H1 (cell line): ENCODE data around the gene SVIP. TPM values are rescaled to one million over a fixed set of nuclear protein-coding genes. Genes with fewer than 3 reads are reported as not detected.

Experiments
- CTCF ChIA-PET: fragments of 300-600 bp; sonication (Branson Sonifier 250); formaldehyde crosslinking; loops from one replicate; lab custom pipeline; 2021; ENCODE audit not compliant: partially characterized antibody; lab: Charles Lee
- POLR2A ChIA-PET: fragments of 300-600 bp; sonication (Branson Sonifier 250); formaldehyde crosslinking; loops from one replicate; lab custom pipeline; 2021; ENCODE audit warnings: inconsistent platforms; ENCODE audit not compliant: partially characterized antibody; lab: Charles Lee
- DNase-seq, 2 experiments: peaks; one replicate each; pipeline versions ENCODE4 v3.0.0 to v3.0.0-alpha.2; 2010 to 2022; ENCODE audit warnings: low spot score in 2 of 2, low read depth in 1 of 2, mixed read lengths in 1 of 2
- FAIRE-seq: peaks from 2 replicates; lab custom pipeline; 2011; peaks lifted over from hg19 to GRCh38; lab: Jason Lieb, UNC
- H2AFZ ChIP-seq: 2 replicates; pipeline ENCODE4 v1.8.1; 2012; ENCODE audit warnings: low read length, inconsistent platforms
- H2AK5ac ChIP-seq: 2 replicates; pipeline ENCODE4 v1.6.1; 2013; ENCODE audit warnings: low read depth, low read length
- H2BK120ac ChIP-seq: replicated peaks from 2 replicates; pipeline ENCODE3; 2013; ENCODE audit warnings: low read depth, low read length, inconsistent platforms
- H2BK12ac ChIP-seq: 2 replicates; pipeline ENCODE4 v1.6.1; 2013; ENCODE audit warnings: low read depth, low read length
- H2BK15ac ChIP-seq: 2 replicates; pipeline ENCODE4 v1.6.1; 2013; ENCODE audit warnings: low read length
- H2BK20ac ChIP-seq: 2 replicates; pipeline ENCODE4 v1.6.1; 2013; ENCODE audit warnings: low read length
- H2BK5ac ChIP-seq: 2 replicates; pipeline ENCODE4 v1.6.1; 2013; ENCODE audit warnings: low read depth, low read length
- H3K14ac ChIP-seq: 2 replicates; pipeline ENCODE4 v1.6.1; 2013; ENCODE audit warnings: inconsistent platforms; ENCODE audit not compliant: insufficient read length
- H3K18ac ChIP-seq: 2 replicates; pipeline ENCODE4 v1.6.1; 2013; ENCODE audit warnings: low read length; ENCODE audit errors: extremely low read depth
- H3K23ac ChIP-seq: 2 replicates; pipeline ENCODE4 v1.6.1; 2013; ENCODE audit warnings: inconsistent platforms; ENCODE audit not compliant: insufficient read length
- H3K23me2 ChIP-seq: 2 replicates; pipeline ENCODE4 v1.6.1; 2013; ENCODE audit warnings: low read depth, low read length
- H3K27ac ChIP-seq: 2 replicates; pipeline ENCODE4 v1.6.1; 2011; ENCODE audit warnings: low read depth, low read length, inconsistent platforms
- H3K27me3 ChIP-seq, 4 experiments: replicated peaks in 1 of 4; 1 replicate in 1 of 4; 2 replicates in 3 of 4; pipeline versions ENCODE4 v1.6.1 to v1.8.1; 2011 to 2013; ENCODE audit warnings: low read length in 3 of 4, mild to moderate bottlenecking in 3 of 4, inconsistent platforms in 2 of 4, mixed read lengths in 2 of 4, moderate library complexity in 1 of 4; ENCODE audit not compliant: control insufficient read depth in 3 of 4, insufficient read depth in 3 of 4; ENCODE audit errors: extremely low read depth in 1 of 4
- H3K36me3 ChIP-seq, 4 experiments: 2 replicates each; pipeline versions ENCODE4 v1.6.1 to v1.8.1; 2011 to 2013; ENCODE audit warnings: mild to moderate bottlenecking in 4 of 4, low read length in 3 of 4, moderate library complexity in 2 of 4, control low read depth in 1 of 4, inconsistent platforms in 1 of 4; ENCODE audit not compliant: insufficient read depth in 4 of 4, control insufficient read depth in 2 of 4
- H3K4ac ChIP-seq: replicated peaks from 2 replicates; pipeline ENCODE3; 2013; ENCODE audit warnings: low read length, low read depth, mixed read lengths, inconsistent platforms; ENCODE audit not compliant: insufficient read length
- H3K4me1 ChIP-seq, 4 experiments: replicated peaks in 1 of 4; 1 replicate in 1 of 4; 2 replicates in 3 of 4; pipeline versions ENCODE4 v1.6.1 to v1.8.1; 2011 to 2013; ENCODE audit warnings: low read length in 3 of 4, inconsistent platforms in 2 of 4, mixed read lengths in 1 of 4; ENCODE audit not compliant: insufficient read depth in 4 of 4, control insufficient read depth in 3 of 4
- H3K4me2 ChIP-seq, 2 experiments: 2 replicates each; pipeline versions ENCODE4 v1.6.1 to v1.8.1; 2011 to 2013; ENCODE audit warnings: low read depth in 2 of 2, low read length in 2 of 2, control low read depth in 1 of 2, inconsistent platforms in 1 of 2, mild to moderate bottlenecking in 1 of 2; ENCODE audit not compliant: insufficient read depth in 1 of 2
- H3K4me3 ChIP-seq, 4 experiments: fragments of 200-600, 300-600 bp in 1 of 4; sonication (generic), shearing (Covaris generic), sonication (Bioruptor Twin) in 1 of 4; 2 replicates each; pipeline versions ENCODE4 v1.5.1 to v1.8.1; 2011 to 2016; ENCODE audit warnings: low read length in 4 of 4, low read depth in 3 of 4, control low read depth in 2 of 4, inconsistent platforms in 2 of 4, mild to moderate bottlenecking in 2 of 4, mixed read lengths in 1 of 4, moderate library complexity in 1 of 4; ENCODE audit not compliant: insufficient read depth in 2 of 4; ENCODE audit errors: extremely low read depth in 1 of 4
- H3K56ac ChIP-seq: replicated peaks from 2 replicates; pipeline ENCODE3; 2013; ENCODE audit warnings: low read depth, mild to moderate bottlenecking, mixed read lengths, low read length, inconsistent platforms; ENCODE audit not compliant: insufficient read length
- H3K79me1 ChIP-seq: 2 replicates; pipeline ENCODE4 v1.6.1; 2013; ENCODE audit warnings: low read depth, low read length, control low read depth
- H3K79me2 ChIP-seq, 2 experiments: 2 replicates each; pipeline versions ENCODE4 v1.6.1 to v1.8.1; 2012 to 2013; ENCODE audit warnings: low read length in 2 of 2, mild to moderate bottlenecking in 2 of 2, inconsistent platforms in 1 of 2; ENCODE audit not compliant: insufficient read depth in 2 of 2, control insufficient read depth in 1 of 2
- H3K9ac ChIP-seq, 4 experiments: replicated peaks in 1 of 4; 1 replicate in 1 of 4; 2 replicates in 3 of 4; pipeline versions ENCODE4 v1.6.1 to v1.8.1; 2011 to 2013; ENCODE audit warnings: low read depth in 3 of 4, low read length in 3 of 4, control low read depth in 2 of 4, mild to moderate bottlenecking in 2 of 4, moderate library complexity in 2 of 4, inconsistent platforms in 1 of 4; ENCODE audit errors: extremely low read depth in 1 of 4
- H3K9me3 ChIP-seq, 2 experiments: 2 replicates each; pipeline versions ENCODE4 v1.6.1 to v1.8.1; 2012 to 2013; ENCODE audit warnings: mild to moderate bottlenecking in 2 of 2, moderate library complexity in 2 of 2, control low read depth in 1 of 2, inconsistent platforms in 1 of 2, low read depth in 1 of 2, low read length in 1 of 2, mixed read lengths in 1 of 2; ENCODE audit not compliant: insufficient read depth in 2 of 2
- H4K20me1 ChIP-seq, 2 experiments: replicated peaks in 1 of 2; 2 replicates each; pipeline versions ENCODE3 to v1.8.1; 2011 to 2013; ENCODE audit warnings: inconsistent platforms in 2 of 2, low read length in 2 of 2, mild to moderate bottlenecking in 1 of 2; ENCODE audit not compliant: insufficient read depth in 2 of 2, control insufficient read depth in 1 of 2
- H4K5ac ChIP-seq: 2 replicates; pipeline ENCODE4 v1.6.1; 2013; ENCODE audit warnings: low read length, low read depth, mixed read lengths, inconsistent platforms; ENCODE audit not compliant: insufficient read length
- H4K8ac ChIP-seq: 2 replicates; pipeline ENCODE4 v1.8.0; 2013; ENCODE audit warnings: mild to moderate bottlenecking, moderate library complexity, low read length, inconsistent platforms; ENCODE audit not compliant: insufficient read depth; ENCODE audit errors: extremely low read depth
- H4K91ac ChIP-seq: replicated peaks from 2 replicates; pipeline ENCODE3; 2013; ENCODE audit warnings: low read length, mixed read lengths, inconsistent platforms; ENCODE audit not compliant: insufficient read length
- BACH1 ChIP-seq: IDR thresholded peaks from 2 replicates; pipeline ENCODE4 v1.6.1; 2012; ENCODE audit warnings: low read length, improper control_type of control experiment
- CEBPB ChIP-seq: IDR thresholded peaks from 2 replicates; pipeline ENCODE4 v1.6.1; 2012; ENCODE audit warnings: low read depth, low read length
- CTBP2 ChIP-seq: IDR thresholded peaks from 2 replicates; pipeline ENCODE4 v1.7.0; 2011; ENCODE audit warnings: borderline replicate concordance, mild to moderate bottlenecking, moderate library complexity, mixed read lengths, low read length; ENCODE audit not compliant: insufficient read depth, insufficient read length
- CTCF ChIP-seq, 3 experiments: IDR thresholded peaks; 1 replicate in 2 of 3; 2 replicates in 1 of 3; pipeline versions ENCODE4 v1.5.1 to v1.6.1; 2011; ENCODE audit warnings: low read length in 3 of 3, mild to moderate bottlenecking in 3 of 3, inconsistent platforms in 2 of 3, low read depth in 1 of 3, moderate library complexity in 1 of 3; ENCODE audit not compliant: insufficient read depth in 1 of 3; ENCODE audit errors: control extremely low read depth in 1 of 3
- KDM1A ChIP-seq: fragments of 200-600, 300-600 bp; sonication (generic); IDR thresholded peaks from 2 replicates; pipeline ENCODE4 v1.7.1; 2016; ENCODE audit warnings: mild to moderate bottlenecking, low read length, borderline replicate concordance
- KDM4A ChIP-seq: IDR thresholded peaks from one replicate; pipeline ENCODE4 v1.7.1; 2012; ENCODE audit warnings: low read depth, mild to moderate bottlenecking, moderate library complexity, low read length, inconsistent platforms; ENCODE audit not compliant: severe bottlenecking
- MAFK ChIP-seq: IDR thresholded peaks from 2 replicates; pipeline ENCODE4 v1.6.1; 2012; ENCODE audit warnings: low read depth, mild to moderate bottlenecking, improper control_type of control experiment, low read length
- PHF8 ChIP-seq: fragments of 200-600 bp; sonication (generic); conservative IDR thresholded peaks from 2 replicates; pipeline ENCODE4 v1.7.1; 2012; ENCODE audit warnings: low read depth, mild to moderate bottlenecking, inconsistent platforms, low read length, moderate library complexity
- POLR2A ChIP-seq, 2 experiments: IDR thresholded peaks; 1 replicate in 1 of 2; 2 replicates in 1 of 2; pipeline ENCODE4 v1.6.1; 2011; ENCODE audit warnings: low read depth in 2 of 2, low read length in 2 of 2, mild to moderate bottlenecking in 2 of 2; ENCODE audit errors: control extremely low read depth in 1 of 2
- POLR2AphosphoS5 ChIP-seq: IDR thresholded peaks from 2 replicates; pipeline ENCODE4 v1.6.1; 2011; ENCODE audit warnings: low read depth, low read length
- RBBP5 ChIP-seq: IDR thresholded peaks from 2 replicates; pipeline ENCODE4 v1.7.1; 2012; ENCODE audit warnings: low read depth, mild to moderate bottlenecking, inconsistent platforms, low read length, moderate library complexity, borderline replicate concordance
- SIRT6 ChIP-seq: IDR thresholded peaks from one replicate; pipeline ENCODE4 v1.7.1; 2012; ENCODE audit warnings: low read length, inconsistent platforms
- TEAD4 ChIP-seq: IDR thresholded peaks from 2 replicates; pipeline ENCODE4 v1.6.1; 2012; ENCODE audit warnings: low read depth, low read length, inconsistent platforms, mixed read lengths
- WGBS, 2 experiments: shearing (Covaris generic) in 1 of 2; methylation state at CpG; one replicate each; pipeline versions ENCODE4 v1.1.6 to v1.1.7; 2013 to 2015; ENCODE audit warnings: low lambda C conversion rate in 2 of 2, mixed read lengths in 2 of 2, inconsistent platforms in 1 of 2, low coverage in 1 of 2, missing lambda C conversion rate in 1 of 2; ENCODE audit not compliant: insufficient replicate concordance in 2 of 2, insufficient coverage in 1 of 2, insufficient read length in 1 of 2; ENCODE audit errors: extremely low coverage in 1 of 2, missing lambda C conversion rate in 1 of 2; 5-methylcytosine and 5-hydroxymethylcytosine counted together
- polyA plus RNA-seq, 7 experiments: library from polyadenylated mRNA; depleted of rRNA in 3 of 7; stranded (reverse) in 5 of 7; unstranded in 2 of 7; fragments of >200 nt in 5 of 7; fragments of 200-250 nt in 2 of 7; gene quantifications; 1 replicate in 5 of 7; 2 replicates in 1 of 7; 4 replicates in 1 of 7; pipeline versions ENCODE4 v1.2.1 to v1.2.3, GENCODE V29; 2011 to 2013; ENCODE audit warnings: missing spikeins in 2 of 7, mixed read lengths in 2 of 7
- total RNA-seq: library from RNA; stranded (reverse); fragmentation: NEBNext Ultra II Directional; extraction: Animal tissue kit (Norgen Biotek cat#: 25700); gene quantifications from 2 replicates; pipeline ENCODE4 v1.2.1, GENCODE V29; 2021

The SVIP gene
- total and polyA plus RNA-seq, 2 of the 8 experiments (the other 6 are each of a cell fraction or from before 2014, with no cell fraction given) = 1.2 to 11.4 TPM

- H2BK20ac ChIP-seq = no peak overlapping the region
- no peak for DNase-seq
- no peak overlapping the region for H2BK120ac ChIP-seq
- H3K4me1 ChIP-seq = no peaks in the 10 kb centered on the region
- H2BK5ac ChIP-seq = no peak overlapping the region
- ChIA-PET POLR2A (no interaction called here), CTCF (interaction anchor here (0.6 to 2.9 kb wide), 2 partner anchors 11 to 13 kb away, joined by 3 to 14 read pairs; no protein-coding TSS in a partner anchor)
- no peaks in the 10 kb centered on the region for H3K27me3 ChIP-seq
- no peak overlapping the region for H3K23ac ChIP-seq
- H4K91ac ChIP-seq = no peak overlapping the region
- H2AK5ac ChIP-seq = no peak overlapping the region
- no peak overlapping the region for H3K18ac ChIP-seq
- no peak overlapping the region for H4K8ac ChIP-seq
- no peak overlapping the region for H3K9ac ChIP-seq
- no peak overlapping the region for H2BK12ac ChIP-seq
- no peaks in the 10 kb centered on the region for H3K79me1 ChIP-seq
- H3K4me2 ChIP-seq = no peak overlapping the region
- H3K36me3 ChIP-seq = no peaks in the 10 kb centered on the region
- no peak overlapping the region for H4K5ac ChIP-seq
- FAIRE-seq = no peak
- no peak overlapping the region for H2AFZ ChIP-seq
- no peaks in the 10 kb centered on the region for H3K23me2 ChIP-seq
- H3K14ac ChIP-seq = no peak overlapping the region
- no peak for TF ChIP-seq CTBP2
- no peak for TF ChIP-seq BACH1
- TF ChIP-seq POLR2AphosphoS5 = no peak
- TF ChIP-seq TEAD4 = no peak
- no peak for TF ChIP-seq RBBP5
- no peak for TF ChIP-seq PHF8
- no peak for TF ChIP-seq MAFK
- no peak for TF ChIP-seq KDM4A
- no peak for TF ChIP-seq SIRT6
- TF ChIP-seq CTCF (IDR thresholded peaks at IDR 0.05; ENCODE audit: control extremely low read depth in 1 of 3, insufficient read depth in 1 of 3, low read depth in 1 of 3, low read length in 3 of 3) = no peak
- TF ChIP-seq CEBPB = no peak
- TF ChIP-seq POLR2A (IDR thresholded peaks at IDR 0.05; ENCODE audit: control extremely low read depth in 1 of 2, low read depth in 2 of 2, low read length in 2 of 2) = no peak
- TF ChIP-seq KDM1A = no peak
- H3K79me2 ChIP-seq = no peaks in the 10 kb centered on the region
- no peak overlapping the region for H3K4me3 ChIP-seq
- H3K56ac ChIP-seq = no peak overlapping the region
- H3K9me3 ChIP-seq = no peaks in the 10 kb centered on the region
- 87% methylated on average over 1 of the region's 1 CpG; no CpG with 5 or more reads in 1 of the 2 experiments for WGBS, 2 experiments
- H2BK15ac ChIP-seq = no peak overlapping the region
- no peak overlapping the region for H3K4ac ChIP-seq
- no peaks in the 10 kb centered on the region for H4K20me1 ChIP-seq
- no peak overlapping the region for H3K27ac ChIP-seq
Observed at GRCh38 chr11:22798901-22799300, 30.7 kb downstream of the SVIP start.
